NCI-H1436 (cell line): ENCODE data around the gene ROBO4.

Experiments used
- DNase-seq: peaks from one replicate; lab custom pipeline; 2025; lab: John Stamatoyannopoulos, UW

The ROBO4 gene

DNA sequence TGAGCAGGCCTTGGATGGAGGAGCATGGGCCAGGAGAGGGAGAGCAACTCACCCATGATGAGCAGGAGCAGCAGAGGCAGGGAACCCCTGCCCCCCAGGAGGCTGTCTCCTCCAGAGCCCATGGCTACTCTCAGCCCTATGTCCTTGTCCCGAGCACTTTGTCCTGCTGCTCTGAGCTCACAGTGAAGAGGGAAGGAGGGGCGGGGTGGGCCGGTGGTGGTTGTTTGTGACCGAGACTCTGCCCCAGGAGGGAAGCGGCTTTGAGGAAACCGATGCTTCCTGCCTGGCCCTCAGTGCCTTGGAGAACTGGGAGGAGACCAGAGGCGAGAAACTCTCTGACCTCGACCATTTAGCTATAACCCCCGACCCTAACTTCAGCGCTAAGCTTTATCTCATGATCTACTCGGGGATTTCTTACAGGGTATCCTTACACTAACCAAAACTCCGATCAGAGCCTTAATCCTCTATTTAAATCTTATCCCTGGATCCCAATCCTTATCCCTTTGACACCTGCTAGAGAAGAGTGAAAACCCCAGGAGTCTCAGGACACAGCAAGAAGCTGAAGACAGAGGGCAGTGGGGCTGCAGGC lies at the start of gene ROBO4:
TSS of gene ROBO4 (minus strand) at position 192 of the 589 bp plus-strand sequence. CDS start at position 122, 70 bp downstream.
- DNase-seq, result no peak

- DNase-seq, result no peak
These were observed 49.1 kb upstream of the ROBO4 start for GRCh38 chr11:124946735-124947141.

- no peak for DNase-seq
These were observed 48.2 kb upstream of the ROBO4 start for GRCh38 chr11:124945826-124946225.

DNA sequence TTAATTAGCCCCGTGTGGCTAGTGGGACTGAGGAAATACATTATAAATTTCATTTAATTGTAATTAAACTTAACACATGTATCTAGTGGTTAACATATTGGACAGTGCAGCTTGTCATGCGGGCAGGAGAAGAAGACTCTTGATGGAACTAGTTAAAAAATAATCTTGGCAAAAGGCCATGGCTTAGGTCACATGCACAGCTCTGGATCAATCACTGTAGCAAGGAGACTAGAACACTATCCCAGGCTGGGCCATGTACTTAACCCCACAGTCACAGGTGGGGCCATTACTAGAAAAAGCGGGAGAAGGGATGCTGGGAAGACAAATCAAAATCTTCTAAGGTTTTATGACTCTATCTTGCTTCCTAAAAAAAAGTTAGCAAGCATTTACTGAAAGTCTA lies 46.9 kb upstream of the ROBO4 start:
- DNase-seq, result no peak

DNA sequence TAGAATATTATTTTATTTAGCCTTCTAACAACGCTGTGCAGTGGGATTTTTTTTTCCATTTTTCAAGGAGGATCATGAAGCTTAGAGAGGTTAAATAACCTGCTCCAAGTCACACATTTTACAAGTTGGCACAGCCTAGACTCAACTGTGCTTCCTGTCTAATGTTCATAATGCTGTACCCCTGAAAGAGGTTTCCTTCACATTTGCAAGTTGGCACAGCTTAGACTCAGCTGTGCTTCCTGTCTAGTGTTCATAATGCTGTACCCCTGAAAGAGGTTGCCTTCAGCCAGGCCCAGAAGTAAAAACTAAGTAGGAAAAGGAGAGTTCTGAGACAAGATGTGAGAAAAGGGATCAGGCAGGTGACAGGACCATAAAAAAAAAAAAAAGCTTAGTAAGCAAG lies 46.1 kb upstream of the ROBO4 start:
- no peak for DNase-seq

- no peak for DNase-seq
These were observed 45.6 kb upstream of the ROBO4 start for GRCh38 chr11:124943254-124943616.

DNA sequence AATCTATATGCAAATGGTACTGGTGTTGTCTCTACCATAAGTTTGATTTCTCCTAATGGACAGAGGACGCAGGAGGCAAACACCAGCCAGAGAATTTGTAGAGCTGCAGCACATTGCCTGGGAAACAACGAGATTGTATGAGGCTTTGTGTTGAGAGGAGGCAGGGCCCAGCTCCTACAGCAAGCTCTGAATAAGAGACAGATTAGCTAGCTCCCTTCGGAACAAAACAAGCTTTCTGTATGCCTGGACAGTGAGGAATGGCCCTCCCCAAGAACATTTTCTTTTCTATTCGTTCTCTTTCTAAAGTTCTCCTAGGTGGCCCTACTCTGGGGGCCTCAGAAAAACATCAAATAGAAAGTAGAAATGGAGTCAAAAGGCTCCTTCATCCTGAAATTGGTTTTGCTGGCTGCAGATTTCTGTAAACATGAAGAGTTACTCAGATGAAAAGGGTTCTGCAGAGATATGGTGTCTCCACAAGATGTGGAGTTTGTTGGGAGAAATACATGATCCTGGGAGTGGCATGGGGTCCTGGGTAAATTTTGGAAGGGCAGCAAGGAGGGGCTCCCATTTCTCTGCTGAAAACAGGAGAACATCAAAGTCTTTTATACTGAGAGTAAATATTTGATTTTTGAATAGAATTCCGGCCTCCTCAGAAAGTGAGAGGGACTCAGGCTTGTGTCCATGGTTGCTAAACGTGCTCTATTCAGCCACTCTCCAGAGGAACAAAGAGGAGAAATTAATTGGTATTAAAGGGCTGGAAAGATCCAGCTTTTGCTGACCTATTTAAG lies 45.0 kb upstream of the ROBO4 start:
- no peak for DNase-seq

GRCh38 chr11:124941703-124942102 lies 44.0 kb upstream of the ROBO4 start:
- DNase-seq, result no peak

- DNase-seq, result no peak
These were observed 41.3 kb upstream of the ROBO4 start for GRCh38 chr11:124938970-124939369.

- DNase-seq, result no peak
These were observed 40.6 kb upstream of the ROBO4 start for GRCh38 chr11:124938206-124938765.

DNA sequence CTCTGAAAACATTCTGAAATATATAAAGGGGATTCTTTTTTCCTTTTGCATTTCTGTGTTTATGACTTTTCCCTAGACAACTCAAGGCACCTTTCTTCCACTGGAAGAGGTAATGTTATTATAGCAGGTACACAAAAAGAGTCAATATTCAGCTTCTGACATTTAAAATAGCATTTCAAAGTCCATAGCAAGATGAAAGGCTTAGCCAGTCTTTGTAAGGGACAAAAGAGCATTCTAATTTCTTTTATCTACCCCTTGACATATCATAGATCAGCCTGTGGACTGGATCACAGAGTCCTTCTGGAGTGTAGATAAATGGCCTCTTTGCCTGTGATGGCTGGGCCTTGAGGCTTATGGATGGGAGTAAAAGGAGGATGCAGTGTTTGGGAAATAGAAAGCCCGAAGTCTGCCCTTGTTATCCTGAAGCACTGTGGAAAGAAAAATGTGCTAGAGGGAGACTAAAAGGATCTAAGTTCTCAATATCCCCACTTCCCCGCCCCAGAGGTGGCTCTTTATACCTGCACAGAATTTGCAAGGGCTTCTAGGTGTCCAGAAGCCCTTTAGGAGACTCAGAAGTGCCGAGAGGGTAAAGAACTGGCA lies 39.8 kb upstream of the ROBO4 start:
- DNase-seq, result no peak

DNA sequence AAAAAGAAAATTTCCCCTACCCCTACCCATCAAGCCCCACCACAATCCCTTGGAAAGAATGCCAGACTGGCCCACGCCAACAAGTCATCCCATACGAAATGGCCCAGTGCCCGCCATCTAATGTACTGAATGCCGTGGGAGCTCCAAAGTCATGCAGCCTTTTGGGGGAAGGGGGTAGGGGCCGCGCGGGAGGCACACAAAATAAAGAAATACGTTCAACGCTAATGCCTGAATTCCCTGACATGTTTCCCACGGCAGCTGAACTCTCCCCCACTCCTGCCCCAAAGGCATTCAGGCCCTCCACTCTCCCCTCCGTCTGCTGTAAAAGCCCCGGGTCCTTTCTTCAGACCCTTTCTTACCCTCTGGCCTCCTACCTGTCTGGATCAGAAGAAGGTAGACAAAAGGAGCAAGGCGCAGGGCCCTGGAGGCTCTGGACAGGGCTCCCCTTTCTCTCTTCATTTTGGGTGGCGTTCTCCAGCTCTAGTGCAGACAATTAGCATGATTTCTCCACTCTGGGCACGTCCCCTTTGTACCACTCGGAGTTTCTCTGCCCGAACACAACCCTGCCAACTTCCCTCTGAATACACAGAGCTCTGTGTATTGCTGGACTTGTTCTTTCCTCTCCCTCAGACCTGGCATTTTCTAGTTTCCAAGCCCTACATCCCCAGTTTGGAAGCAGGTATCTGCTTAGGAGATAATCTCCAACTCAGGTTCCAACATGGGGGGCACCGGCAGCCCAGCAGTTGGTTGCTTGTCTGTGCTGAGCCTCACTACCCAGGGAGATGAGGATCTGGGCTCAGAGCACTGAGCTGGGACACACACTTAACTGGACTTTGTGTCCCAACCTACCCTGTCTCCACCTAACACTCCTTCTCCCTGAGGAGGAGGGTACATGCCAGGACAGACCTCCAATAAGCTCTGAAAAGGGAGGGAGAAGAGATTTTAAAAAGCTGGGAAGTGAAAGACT lies 38.2 kb upstream of the ROBO4 start, which contains the start of gene HEPACAM:
TSS of gene HEPACAM (minus strand) at position 500 of the 967 bp plus-strand sequence. CDS start at position 459, 41 bp downstream.
- no peak for DNase-seq

- no peak for DNase-seq
These were observed 37.3 kb upstream of the ROBO4 start for GRCh38 chr11:124934862-124935547.

DNA sequence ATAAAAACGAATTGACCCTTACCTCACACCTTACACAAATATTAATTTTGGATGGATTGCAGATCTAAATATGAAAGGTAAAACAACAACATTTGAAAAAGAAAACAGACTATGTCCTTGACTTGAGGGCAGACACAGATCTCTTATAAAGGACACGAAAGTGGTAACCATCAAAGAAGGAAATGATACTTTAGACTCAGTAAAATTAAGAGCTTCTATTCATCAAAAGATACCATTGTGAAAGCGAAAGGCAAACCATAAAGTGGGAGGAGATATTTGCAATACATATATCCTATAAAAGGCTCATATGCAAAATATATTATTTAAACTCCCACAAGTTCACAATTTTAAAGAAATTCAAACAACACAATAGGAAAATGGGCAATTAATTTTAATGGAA lies 33.1 kb upstream of the ROBO4 start:
- no peak for DNase-seq

DNA sequence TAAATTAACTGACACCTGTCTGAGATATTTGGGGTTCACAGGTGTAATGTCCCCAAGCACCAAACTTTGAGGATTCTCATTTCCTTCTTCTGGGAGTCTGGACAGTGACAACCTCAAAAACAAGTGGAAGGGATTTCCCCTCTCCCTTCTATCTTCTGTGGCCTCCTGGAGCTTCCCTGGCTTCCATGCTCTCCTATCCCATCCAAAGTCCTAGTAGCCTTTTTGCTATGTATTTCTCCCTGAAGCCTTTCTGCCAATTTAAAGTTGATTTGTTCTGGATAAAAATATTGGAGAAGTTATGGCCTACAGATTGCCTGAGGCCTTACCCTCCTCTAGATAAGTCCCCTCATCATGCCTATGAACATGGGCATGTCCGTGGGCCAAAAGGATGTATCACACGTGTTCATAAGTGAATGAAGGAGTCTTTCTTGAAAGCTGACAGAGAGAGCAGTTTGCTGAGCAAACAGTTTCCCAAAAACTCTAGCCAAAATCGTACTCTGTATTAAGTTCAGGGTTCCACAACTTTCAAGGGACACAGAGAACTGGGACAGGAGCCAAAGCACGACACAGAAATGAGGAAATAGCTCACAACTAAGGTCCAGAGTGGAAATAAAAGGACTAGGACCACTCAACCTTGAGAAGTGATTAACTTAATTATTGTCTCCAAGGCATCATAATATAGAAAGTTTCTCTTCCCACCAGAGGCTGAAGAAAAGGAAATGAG lies 31.4 kb upstream of the ROBO4 start:
- no peak for DNase-seq

DNA sequence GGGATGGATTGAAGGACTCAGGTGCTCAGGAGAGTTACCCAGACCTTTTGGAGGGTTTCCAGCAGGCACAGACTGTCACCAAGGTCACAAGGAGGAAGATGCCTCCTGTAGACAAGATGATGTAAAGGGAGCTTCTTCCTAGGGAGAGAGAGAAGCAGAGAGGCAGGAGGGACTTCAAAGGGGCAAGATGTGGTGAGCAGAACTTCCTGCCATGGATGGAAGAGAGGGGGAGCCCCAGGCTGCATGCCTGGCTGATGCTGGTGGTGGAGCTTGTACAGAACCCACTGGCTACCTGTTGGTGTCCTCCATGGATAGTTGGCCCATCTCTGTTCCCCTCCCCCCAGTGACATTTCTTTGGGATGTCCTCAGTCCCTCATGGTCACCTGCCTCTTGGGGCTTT lies 25.6 kb upstream of the ROBO4 start:
- no peak for DNase-seq

DNA sequence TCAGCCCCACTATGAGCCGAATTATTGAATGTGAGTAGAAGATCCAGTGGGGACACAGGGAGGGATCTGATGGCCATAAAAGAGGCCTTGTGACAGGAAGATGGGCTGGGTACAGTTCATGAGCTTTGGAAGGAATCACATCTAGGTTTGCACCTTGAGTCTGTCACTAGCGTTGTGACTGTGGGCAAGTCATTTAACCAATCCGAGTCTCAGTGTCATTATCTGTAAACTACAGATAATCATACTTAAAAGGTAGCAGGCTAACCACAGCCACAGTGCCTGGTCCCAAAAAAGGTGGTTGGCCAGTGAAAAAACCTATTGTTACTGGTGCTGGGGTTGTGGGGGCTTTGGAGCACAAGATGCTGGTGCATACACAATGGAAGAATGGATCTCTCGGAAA lies 25.2 kb upstream of the ROBO4 start:
- DNase-seq, result no peak

- no peak for DNase-seq
These were observed 23.4 kb upstream of the ROBO4 start for GRCh38 chr11:124920870-124921609.

- no peak for DNase-seq
These were observed 22.7 kb upstream of the ROBO4 start for GRCh38 chr11:124920356-124920755.

DNA sequence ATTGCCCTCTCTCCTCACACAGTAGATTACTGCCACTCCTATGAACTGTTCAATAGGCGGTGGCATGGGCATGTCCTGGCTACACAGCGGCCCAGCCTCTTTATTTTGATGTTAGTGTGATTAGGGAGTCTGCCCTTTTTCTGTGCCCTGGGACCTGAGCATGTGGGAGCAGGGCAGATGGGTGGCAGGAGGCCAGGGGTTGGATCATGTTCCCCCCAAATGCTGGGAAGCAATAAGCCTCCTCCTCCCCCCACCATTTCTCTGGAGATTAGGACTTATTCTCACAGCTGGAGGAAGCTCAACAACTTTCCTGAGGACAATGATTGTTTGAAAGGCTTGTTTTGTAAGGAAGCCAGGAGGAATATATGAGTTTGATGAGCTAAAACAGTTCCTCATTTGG lies 22.2 kb upstream of the ROBO4 start:
- DNase-seq, result no peak
